HG03378 (cell line): Measurements from ENCODE around the gene PEX11A.

Experiments
- ATAC-seq: cut with Tn5 transposase; IDR thresholded peaks from one replicate; pipeline ENCODE4 v1.9.1; 2021; ENCODE audit warnings: mild to moderate bottlenecking, moderate library complexity; ENCODE audit not compliant: unreplicated experiment

PEX11A gene

DNA sequence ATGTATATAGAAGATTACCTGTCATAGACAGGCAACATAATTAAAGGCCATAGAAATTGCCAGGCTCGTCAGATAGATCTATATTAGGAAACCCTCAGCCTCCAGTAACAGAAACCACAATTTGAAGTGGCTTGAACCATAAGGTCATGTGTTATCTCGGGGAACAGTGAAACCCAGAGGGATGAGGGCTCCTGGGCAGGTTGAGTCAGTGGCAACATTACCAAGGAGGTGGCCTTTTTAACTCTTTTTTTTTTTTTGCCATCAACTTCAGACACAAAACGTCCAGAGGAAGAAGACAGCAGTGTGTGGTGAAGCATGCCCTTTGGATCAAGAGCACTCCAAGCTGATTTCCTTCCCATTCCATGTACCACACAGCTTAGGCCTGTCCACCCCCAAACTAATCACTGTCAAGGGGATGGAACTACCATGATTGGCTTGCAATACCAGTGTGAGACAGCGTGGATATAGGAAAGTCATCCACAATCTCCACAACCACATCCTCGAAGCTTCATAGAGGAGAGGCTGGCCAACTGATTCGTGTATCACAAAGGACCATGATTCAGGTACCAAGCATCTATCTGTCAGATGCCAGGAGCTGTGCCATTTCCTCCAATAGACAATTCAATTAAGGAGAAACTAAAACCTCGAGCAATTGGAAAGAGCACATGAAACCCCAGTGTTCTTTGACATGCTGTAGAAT, 34.3 kb downstream of the PEX11A start:
- no peak for ATAC-seq

DNA sequence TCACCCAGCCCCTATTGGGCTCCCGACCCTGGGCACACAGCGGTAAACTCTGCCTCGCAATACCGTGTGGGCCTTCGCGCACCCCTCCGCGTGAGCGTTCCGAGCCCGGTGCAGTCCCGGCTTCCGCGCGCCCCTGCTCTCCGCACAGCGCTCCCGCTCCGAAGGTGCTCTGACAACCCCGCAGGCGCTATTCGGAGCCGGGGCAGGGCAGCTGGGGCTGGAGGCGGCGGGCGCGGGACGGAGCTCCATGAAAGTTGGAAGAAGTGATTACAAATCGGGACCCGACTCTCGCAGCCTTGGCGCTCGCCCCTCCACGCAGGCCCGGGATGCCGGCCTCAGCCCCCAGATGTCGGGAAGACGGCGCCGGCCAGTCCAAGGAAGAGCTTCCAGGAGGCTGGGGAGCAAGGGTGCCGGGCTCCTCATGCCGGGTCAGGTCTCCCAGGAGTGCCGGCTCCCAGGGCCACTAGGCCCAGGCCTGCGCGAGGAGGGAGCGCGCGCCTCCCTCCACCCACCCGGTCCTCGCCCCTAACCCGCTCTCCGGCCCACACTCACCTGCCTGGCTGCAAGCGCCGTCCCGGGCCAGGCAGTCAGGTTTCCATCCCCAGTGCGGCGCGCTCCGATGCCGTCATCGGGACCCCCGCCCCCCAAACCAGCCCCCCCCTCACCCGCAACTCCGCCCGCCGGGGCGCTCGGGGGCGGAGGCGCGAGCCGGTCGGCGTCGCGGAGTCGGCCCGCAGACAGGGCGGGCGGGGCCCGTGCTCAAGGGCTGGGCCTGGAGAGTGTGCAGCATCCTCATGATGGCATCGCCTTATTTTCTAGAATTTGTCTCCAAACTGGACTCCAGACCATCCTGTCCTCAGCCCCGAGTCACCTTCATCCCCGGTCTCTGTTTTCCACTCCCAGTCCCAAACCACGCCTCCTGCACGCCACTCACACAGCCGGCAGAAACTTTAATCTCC, 35.4 kb downstream of the PEX11A start, which contains the start of gene KIF7:
Gene KIF7, minus strand, starts transcription at position 621 of the 959 bp plus-strand sequence. CDS start 2,537 bp downstream, outside the sequence.
- no peak for ATAC-seq

DNA sequence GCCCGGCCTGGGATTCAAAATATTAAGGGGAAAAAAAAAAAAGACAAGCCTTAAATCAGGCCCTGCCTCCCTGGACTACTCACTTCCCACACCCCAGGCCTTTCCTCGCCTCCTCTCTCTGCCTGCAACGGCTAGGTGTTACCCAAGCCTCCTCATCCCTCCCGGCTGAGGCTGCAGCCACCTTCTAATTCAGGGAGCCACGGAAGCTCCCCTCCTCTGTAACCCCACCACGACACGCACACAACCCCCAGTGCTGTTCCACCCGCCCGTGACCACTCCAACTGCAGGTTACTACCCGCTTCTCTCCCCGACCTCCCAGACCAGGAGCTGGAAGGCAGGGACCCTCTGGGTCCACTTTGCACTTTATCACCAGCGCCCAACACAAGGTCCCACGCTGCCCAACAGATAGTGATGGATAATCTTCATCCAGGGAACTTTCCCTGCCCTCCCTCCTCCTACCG, 36.2 kb downstream of the PEX11A start:
- ATAC-seq = no peak

DNA sequence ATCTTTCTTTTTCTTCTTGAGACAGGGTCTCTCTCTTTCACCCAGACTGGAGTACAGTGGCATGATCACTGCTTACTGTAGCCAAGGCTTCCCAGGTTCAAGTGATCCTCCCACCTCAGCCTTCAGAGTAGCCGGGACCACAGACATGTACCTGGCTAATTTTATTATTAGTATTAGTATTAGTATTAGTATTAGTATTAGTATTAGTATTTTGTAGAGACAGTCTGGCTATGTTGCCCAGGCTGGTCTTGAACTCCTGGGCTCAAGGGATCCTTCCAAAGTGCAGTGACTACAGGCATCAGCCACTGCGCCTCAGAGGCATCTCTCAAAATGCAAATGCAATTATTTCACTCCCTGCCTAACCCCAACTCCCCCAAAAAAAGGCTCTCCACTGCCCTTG, 37.0 kb downstream of the PEX11A start:
- ATAC-seq = no peak

DNA sequence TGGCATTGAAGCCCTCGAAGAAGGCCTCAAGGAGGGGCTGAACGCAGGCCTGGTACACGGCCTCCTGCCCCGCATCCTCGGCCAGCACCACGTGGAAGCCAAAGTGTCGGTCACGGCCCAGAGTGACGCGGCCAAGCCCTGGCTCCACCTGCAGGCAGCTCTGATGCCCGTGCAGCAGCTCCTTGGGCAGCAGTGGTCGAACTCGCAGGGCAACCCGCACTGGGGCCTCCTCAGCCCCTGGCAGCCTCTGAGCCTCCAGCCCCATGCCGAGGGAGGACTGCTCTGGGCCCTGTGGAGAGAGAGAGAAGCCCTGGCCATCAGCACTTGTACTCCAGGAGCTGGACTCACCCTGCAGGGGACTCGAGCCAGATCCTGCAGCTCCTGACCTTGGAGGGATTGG, 37.9 kb downstream of the PEX11A start:
- ATAC-seq = no peak

DNA sequence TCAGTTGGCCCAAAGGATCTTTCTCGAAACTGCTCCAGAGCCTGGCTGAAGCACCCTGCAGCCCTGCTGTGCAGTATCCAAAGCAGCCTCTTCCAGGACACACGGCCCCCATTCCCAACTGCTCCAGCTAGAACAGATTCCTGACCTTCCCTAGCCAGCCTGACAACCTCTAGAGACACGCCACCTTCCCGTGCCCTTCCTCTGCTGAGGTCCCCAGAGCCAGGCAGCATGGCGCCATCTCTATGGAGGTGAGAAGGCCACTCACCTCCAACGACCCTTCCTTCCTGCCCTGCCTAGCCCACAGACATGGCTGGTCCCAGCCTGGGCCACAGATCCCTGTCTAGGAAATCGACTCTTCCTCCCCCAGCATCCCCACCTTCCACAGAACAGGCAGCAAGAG, 38.4 kb downstream of the PEX11A start:
- ATAC-seq = no peak

DNA sequence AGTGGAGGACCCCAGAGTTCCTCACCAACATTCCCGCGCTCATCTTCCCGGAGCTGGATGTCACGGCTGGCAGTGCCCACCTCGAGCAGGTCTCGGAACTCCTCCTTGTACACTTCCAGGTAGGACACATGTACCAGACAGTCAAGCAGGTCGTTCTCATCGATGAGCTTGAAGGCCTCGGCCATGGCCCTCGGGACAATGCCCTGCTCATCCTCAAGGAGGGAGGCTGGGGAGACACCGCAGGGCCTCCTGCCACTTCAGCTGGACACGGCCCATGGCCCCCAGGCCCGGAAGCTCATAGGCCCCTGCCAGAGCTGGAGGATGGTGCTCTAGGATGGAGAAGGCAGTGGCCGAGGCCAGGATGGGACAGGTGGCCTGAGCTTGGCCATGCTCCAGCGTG, 40.8 kb downstream of the PEX11A start:
- no peak for ATAC-seq

DNA sequence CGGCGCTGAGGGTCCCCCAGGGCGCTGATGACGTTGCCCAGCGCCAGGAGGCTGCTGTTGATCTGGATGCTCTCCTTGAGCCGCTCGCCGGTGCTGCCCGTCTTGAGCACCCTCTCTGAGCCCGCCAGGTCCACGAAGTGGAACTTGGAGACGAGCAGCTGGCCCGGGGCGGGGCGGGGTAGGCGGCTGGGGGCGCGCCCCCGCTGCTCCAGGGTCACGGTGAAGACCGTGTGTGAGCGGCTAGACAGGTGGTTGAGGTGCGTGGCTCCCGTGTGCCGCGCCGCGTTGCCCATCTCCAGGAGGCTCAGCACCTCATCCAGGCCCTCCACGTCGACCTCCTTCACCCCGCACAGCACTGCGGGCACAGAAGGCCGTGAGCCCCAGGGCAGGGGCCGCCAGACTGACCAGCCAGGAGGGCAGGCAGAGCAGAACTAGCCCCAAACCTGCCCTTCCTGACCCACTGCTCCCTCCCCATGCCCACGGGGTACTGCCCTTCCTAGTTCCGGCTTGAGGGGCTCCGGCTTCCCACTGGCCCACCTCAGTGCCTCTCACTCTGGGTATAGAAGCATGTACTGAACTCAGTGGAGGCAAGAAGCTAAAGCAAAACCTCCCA, 41.4 kb downstream of the PEX11A start:
- no peak for ATAC-seq

DNA sequence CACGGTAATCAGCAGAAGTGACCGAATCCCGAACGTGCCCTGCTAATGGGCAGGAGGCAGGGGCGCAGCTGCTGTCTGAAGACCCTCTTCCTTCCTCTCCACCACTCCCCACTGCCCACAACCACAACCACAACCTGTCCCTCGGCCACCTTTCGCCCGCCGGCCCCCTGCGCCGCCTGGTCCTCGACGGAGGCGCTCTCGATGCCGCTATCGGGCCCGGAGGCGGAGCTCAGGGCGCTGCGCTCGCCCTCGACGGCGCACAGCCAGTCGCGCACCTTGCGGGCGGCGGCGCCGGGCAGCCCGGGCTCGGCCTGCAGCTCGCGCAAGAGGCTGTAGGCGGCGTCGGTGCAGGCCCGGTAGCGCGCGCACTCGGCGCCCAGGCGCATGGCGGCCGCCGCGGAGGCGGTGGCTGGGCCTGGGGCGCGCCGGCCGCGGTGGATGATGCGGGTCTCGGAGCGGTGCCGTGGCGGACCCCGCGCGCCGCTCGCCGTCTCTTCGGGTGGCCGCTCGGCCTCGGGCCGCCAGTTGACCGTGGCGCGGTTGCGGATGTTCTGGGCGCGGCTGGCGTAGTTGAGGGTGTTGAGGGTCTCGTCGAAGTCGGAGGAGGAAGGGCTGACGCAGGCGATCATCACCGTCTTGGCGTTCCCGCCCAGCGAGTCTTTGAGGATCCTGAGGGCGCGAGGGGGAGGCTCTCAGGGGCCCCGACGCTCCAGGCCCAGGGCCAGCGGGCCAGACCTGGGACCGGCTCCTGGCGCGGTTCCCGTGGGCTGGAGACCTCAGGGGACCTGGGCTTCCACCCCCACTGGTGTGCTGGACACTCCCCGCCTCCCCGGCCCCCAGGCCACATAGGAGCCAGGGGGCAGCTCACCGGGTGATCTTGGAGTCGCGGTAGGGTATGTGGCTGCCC, 42.2 kb downstream of the PEX11A start:
- ATAC-seq = no peak

DNA sequence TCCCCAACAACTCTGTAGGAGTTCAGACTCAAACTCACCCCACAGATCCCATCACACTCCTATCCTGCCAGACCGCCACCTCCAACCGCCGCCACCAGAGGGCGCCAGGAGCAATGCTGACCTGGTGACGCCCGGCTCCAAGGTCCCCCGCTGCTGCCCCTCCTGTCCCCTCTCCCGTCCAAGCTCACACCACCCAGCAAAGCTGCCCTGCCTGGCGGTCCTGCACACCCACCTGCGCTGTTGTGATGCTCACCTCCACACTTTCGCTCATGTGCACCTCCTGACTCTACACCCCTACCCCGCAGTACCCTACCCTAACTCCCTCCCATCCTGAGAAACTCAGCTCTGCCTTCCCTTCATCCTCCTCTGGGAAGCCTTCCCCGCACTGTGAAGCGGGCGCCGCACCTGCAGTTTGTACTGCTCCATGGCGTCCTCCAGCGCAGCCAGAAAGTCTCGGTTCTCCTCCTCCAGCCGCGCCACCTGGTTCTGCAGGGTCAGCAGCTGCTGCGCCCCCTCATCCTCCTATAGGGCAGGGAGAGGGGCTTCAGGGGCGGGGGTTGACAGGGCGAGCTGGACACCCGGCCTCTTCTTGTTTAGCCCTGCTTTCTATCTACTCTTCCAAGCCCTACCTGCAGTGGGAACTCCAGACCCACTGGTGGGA, 43.2 kb downstream of the PEX11A start:
- ATAC-seq = no peak

DNA sequence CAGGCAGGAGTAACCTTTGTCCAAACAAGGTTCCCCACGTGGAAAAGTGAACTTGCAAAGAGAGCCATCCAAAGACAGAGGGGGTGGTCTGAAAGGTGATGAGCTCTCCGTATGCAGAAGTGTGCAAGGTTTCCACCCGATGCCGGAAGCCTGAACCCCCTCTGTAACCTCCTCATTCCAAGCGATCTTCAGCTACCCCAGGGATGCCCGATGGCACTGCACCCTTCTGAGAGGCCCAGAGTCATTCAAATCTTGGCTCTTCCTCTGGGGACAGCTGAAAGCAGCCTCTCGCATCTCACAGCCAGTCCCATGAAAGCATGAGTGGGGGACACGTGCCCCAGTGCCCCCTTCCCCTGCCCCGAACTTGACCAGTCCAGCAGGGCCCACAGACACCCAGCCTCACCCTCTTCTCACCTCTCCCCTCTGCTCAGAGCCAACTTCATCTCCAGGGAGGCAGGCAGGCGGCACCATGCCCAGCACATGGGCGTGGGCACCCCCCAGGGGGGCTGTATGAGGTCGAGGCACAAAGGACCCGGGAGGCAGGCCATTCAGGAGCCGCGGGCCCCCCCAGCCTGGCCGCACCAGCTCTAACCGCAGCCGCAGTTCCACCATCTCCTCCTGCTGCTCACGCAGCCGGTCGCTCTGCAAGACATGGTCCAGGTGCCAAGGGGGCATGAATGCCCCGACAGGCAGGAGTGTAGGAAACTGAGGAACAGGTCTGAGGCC, 44.0 kb downstream of the PEX11A start:
- no peak for ATAC-seq

DNA sequence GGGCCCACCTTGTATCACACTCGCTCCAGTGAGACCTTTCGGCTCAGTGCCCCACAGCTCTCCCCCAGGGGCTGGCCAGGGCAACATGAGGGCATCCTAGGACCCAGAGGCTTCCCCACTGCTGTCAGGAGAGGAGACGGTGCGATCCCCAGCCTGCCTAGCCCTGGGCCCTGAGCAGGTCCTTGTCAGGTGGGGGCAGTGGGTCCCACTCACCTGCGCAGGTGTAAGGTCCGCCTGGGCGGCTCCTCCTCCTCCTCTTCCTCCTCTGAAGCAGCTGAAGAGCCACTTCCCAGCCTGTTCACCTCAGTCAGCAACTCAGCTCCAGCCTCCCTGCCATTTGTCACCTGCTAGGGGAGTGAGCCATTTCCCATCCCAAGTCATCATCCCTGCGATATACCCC, 44.9 kb downstream of the PEX11A start:
- ATAC-seq = no peak

DNA sequence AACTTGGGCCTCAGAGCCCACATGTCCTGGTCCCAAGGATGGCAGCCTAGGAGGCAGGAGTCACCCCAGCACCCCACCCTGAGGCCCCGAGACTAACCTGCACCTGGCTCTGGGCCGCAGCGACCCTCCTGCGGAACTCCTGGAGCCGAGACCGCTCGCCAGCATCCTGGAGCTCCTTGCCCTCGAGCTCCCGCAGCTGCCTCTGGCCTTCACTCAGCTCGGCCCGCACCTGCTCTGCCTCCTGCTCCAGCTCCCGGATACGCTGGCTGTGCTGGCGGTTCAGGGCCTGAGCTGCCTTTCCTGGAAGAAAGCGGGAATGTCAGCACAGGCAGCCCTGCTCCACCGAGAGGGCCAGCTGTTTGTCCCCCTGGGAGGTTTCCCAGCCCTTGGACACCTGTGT, 48.4 kb downstream of the PEX11A start:
- ATAC-seq = no peak

DNA sequence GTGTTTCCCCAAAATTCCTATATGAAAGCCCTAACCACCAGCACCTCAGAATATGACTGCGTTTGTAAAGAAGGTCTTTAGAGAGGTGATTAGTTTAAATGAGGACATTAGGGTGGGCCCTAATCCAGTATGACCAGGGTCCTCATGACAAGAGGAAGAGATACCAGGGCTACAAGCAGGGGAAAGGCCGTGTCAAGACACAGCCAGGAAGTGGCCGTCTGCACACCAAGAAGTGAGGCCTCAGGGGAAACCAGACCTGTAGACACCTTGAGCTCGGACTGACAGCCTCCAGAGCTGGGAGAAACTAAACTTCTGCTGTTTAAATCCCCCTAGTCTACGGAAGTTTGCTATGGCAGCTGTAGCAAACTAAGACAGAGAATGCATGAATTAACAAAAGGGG, 49.5 kb downstream of the PEX11A start:
- no peak for ATAC-seq

DNA sequence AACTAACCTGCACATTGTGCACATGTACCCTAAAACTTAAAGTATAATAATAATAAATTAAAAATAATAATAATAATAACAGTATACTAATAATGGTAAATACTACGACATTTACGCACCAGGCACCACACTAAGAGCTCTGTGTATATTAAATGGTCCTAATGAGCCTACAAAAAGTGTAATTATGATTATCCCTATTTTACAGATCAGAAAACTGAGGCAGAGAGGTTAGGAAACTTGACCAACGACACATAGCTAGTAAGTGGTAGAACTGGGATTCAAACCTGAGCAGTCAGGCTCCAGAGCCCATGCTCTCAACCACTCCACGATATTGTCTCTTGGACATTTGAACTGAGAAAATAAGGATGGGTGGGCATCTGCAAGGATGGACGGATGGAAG, 50.3 kb downstream of the PEX11A start:
- no peak for ATAC-seq

DNA sequence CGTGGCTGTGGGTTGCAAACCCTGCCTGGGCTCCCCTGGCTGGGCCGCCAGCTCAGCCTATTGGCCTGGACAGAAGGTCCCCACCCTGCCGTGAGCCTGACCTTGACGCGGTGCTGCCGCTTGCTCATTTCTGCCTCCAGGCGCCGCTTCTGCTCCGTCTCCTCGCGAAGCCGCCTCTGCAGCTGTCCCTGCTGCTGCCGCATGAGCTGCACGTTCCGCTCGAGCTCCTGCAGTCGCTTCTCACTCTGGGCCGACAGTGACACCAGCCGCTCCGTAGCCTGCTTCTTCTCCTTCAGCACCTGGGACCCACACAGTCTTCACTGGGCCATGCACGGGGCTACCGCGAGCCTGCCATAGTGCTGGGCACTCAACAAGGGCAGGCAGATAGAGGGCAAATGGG, 57.0 kb downstream of the PEX11A start:
- no peak for ATAC-seq

DNA sequence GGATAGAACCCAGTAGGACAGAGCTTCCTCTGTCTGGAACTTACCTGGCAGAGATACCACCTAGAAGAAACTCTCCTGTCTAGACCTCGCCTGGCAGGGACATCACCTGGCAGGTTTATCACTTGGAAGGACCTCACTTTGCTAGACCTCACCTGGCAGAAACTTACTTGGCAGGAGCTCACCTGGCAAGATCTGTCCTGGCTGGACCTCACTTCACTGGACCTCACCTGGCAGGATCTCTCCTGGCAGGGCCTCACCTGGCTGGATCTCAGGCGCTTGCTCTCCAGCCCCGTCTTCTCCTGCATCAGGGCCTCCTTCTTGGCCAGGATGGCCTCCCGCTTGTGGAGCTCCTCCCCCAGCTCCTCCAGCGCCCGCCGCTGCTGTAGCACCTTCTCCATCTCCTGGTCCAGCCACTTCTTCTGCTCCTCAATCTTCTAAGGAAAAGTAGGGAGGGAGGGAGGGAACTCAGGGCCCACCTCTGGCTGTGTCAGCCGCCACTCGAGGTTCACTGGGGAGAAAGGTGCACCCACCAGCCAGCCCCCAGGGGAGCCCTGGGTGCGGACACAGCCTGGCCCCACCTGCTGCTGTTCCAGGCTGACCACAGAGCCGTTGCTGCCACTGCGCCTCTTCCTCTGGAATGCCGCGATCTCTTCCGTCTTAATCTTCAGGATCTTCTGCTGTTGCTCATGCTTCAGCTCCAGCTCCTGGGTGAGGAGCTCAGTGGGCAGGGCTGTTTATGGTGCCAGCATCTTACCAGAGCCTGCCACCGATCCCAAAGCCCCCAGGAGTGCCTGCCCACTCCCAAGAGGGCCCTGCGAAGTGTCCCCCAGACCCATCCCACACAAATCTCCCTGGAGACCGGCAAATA, 57.8 kb downstream of the PEX11A start:
- ATAC-seq = no peak

DNA sequence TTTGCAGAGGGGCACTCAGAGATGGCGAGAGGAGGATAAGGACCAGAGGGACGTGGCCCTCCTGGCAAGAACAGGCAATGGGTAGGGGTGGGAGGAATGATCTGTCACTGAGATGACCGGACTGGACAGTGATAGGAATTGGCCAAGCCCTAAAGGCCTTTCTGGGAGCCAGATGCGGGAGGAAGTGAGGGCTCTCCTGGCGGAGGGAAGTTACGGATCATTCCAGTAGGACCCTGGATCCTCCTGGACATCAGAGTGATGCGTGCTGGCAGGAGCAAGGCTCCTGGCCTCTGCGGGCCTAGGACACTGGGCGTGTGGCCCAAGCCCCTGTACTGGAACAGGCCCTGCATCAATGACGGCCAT, 58.7 kb downstream of the PEX11A start:
- ATAC-seq = no peak
